Upper lobe of left lung (tissue), 4 donors: ENCODE data around the gene ULK1.

Source experiments
- EP300 ChIP-seq, 4 donors: sonication (generic); formaldehyde crosslinking; IDR thresholded peaks; one replicate each; pipeline ENCODE4 v1.5.1; 2017; ENCODE audit warnings: antibody characterized with exemption in 4 of 4, control low read depth in 2 of 4
- POLR2AphosphoS5 ChIP-seq, 2 donors: sonication (generic); formaldehyde crosslinking; IDR thresholded peaks; one replicate each; pipeline ENCODE4 v1.5.1; 2017; ENCODE audit warnings: antibody characterized with exemption in 2 of 2
- TF ChIP-seq, protein P1 (sequence below), 6 experiments: fragments of 450-650 bp in 4 of 6; fragments of 200-600 bp in 2 of 6; sonication (generic) in 2 of 6; IDR thresholded peaks; one replicate each; pipeline ENCODE4 v1.5.1; 2016 to 2019; ENCODE audit warnings: antibody characterized with exemption in 6 of 6

DNA sequence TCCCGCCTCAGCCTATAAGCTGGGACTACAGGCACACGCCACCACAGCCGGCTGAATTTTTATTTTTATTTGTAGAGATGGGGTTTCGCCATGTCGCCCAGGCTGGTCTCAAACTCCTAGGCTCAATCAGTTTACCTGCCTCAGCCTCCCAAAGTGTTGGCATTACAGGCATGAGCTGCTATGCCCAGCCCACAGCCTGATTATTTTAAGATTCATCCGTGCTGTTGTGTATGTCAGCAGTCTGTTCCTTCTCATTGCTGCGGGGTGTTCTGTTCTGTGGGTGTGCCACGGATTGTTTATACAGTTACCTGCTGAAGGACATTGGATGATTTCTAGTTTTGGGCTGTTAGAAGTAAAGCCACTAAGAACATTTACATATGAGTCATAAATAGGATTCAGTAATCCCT is 45.7 kb downstream of the ULK1 start:
- TF ChIP-seq POLR2AphosphoS5 (IDR thresholded peaks at IDR 0.05) (no peak), EP300 (IDR thresholded peaks at IDR 0.05) (no peak)
- TF ChIP-seq, protein P1, sequence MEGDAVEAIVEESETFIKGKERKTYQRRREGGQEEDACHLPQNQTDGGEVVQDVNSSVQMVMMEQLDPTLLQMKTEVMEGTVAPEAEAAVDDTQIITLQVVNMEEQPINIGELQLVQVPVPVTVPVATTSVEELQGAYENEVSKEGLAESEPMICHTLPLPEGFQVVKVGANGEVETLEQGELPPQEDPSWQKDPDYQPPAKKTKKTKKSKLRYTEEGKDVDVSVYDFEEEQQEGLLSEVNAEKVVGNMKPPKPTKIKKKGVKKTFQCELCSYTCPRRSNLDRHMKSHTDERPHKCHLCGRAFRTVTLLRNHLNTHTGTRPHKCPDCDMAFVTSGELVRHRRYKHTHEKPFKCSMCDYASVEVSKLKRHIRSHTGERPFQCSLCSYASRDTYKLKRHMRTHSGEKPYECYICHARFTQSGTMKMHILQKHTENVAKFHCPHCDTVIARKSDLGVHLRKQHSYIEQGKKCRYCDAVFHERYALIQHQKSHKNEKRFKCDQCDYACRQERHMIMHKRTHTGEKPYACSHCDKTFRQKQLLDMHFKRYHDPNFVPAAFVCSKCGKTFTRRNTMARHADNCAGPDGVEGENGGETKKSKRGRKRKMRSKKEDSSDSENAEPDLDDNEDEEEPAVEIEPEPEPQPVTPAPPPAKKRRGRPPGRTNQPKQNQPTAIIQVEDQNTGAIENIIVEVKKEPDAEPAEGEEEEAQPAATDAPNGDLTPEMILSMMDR (IDR thresholded peaks at IDR 0.05), result no peak
